GM19372 (cell line): ENCODE measurements around the gene B3GAT1.
"Not testable (repeated sequence)": the region's sequence is repeated elsewhere in the genome, so short reads cannot be mapped to it uniquely, and the experiment has no call there.

ENCODE experiments used
- ATAC-seq: cut with Tn5 transposase; IDR thresholded peaks from one replicate; pipeline ENCODE4 v1.9.1; 2021; ENCODE audit warnings: mild to moderate bottlenecking, low read depth, moderate library complexity; ENCODE audit not compliant: unreplicated experiment

Gene B3GAT1

DNA sequence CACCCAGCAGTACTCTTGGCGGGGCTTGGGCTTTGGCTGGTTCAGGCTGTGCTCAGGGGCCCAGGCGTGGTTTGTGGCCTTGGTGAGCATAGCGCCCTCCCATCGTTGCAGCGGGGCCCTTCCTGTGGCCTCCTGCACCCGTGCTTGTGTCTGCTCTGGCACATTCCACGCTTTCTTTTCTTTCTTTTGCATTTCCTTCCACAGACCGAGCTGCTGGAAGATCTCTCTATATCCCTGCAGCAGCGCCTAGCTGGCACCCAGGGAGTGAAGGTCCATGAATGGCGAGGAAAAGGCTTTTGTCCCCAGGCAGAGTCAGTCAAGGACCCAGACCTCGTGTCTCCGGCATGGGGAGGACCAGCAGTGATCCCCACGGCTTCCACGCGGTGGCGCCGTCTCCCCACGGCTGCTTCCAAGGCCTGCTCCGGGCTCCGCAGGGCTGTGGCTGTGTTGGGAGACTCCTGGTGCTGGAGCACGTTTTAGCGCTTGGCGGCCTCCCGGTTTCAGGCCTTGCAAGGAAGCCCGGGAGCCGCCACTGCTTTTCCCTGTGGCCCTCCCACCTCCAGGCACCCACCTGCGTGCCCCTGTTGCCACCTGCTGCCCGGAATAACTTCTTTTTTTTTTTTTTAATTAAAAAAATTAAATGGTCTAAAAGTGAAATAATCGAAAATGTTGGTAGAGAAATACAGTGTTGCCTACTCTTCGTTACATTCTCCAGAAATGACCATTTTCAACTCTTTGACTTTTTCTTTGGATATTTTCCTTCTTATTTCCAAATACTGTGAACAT, 51.8 kb downstream of the B3GAT1 start:
- peak; percentile 92 for ATAC-seq

DNA sequence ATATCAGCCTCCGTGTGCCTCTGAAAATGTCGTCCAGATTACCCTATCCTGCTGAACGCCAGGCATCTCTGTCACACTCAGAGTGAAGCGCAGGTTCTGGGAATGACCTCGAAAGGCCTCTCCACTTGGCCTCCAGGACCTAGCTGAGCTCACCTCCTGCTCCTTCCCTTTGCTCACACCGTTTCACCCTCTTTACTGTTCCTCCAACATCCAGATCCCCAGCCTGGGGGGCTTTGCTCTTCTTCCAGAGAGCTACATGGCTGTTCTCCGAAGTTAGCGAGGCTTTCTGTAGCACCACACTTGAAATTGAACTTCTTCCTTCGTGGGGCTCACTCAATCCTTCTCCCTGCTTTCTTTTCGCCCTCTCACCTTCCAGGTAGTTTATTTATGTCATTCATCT, 52.4 kb downstream of the B3GAT1 start:
- no peak for ATAC-seq

DNA sequence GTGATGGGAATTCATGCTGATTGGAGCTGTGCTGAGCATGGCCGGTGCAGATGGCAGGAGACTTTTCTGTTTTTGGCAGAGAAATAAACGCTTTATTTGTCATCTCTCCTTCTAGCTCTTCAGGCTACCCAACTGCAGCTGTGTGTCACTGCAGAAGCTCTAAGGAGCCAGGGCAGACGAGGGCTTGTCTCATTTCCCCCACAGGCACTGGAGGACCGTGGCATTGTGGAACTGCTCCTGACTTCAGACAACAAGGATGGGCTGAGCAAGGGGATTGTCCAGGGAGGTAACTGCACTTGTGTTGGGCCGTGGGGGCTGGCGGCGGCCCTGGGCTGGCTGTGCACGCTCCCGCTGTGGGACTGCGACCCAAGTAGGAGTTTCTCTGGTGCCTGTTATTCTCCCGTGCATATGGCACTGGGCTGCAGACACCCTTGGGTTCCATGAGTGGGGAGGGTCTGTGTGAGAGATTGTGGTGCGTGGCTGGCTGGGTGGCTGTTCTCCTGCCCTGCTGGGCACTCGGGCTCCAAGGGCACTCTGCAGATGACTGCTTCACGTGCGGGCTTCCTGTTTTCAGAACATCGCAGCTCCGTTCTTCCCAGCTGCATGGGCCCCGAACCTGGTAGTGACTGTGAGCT, 53.1 kb downstream of the B3GAT1 start:
- no peak for ATAC-seq

DNA sequence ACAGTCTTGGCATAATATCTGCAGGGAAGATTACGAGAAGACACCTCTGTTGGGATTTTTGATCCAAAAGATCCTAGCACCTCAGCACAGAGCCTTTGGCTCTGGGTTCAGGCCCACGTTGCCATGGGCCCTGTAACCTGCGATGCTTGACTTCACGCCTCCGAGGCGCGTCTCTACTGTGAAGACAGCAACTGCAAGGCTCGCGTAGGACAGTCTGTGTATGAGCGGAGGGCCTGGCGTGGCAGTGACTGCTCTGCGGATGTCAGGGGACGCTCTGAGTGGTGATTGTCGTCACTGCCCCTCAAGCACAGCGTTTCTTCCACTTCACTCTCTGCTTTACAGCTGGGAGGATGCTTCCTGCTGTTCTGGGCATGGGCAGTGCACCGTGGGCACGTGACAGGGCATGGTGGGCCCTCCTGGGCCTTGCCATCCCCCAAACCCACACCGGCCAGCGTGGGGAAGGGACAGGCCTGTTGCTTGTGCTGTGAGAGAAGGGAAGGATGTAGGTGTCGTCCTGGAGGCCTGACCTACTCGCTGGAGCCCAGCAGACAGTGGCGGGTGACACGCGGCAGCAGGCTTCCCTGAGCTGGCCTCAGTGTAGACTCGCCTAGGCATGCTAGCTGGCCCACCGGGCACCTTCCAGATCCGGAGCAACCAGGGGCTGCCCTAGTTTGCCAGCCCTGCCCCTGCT, 53.7 kb downstream of the B3GAT1 start:
- no peak for ATAC-seq

DNA sequence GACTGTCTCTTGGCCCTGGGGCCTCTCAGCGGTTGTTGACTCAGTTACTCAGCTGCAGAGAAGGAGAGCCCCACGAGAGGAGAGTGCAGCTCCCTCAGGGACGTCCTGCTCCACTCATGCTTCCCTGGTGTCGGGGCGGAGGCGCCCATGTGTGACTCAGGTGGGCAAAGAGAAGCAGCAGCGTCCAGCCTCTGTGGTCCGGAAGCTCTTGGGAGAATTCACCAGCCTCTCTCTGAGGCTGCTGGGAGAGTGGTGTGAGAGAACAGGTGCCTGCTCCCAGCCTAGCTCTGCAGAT, 54.5 kb downstream of the B3GAT1 start:
- no peak for ATAC-seq

DNA sequence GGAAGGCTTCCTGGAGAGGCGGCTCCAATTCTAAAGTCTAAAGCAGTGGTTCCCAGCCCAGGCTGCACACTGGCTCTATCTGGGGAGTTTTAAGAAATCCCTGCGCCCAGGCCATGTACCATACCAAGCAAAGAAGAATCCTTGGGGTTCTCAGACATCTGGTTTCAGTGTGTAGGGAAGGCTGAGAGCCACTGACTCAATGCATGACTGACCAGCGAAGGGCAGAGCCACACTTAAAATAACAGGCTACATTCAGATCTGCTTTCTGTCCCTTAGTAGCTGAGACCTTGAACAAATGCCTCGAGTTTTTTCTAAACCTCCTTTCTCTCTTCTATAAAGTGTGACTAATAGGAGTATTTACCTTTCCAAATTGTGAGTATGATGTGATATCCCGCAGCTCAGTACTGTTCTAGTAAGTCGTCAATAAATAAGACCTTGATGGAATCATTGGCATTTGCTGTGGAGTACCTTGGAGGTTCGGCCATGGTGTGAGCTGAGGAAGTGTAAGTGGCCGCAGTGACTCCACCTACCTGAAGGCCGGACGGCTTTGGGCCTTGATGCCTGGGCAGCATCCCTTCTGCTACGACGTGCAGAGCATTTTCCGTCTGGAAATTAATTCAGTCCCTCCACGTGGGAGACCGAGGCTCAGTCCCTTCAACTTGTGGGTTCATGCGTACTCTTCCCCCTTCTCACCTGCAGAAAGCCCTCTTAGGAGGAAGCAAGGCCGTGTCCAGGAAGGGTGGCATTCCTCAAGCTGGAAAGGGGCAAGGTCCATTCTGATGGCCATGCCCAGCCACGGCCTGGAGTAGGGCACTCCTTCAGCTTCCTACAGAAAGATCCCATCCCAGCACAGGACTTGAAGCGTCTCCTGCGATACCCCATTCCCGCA, 55.1 kb downstream of the B3GAT1 start:
- ATAC-seq, result no peak

DNA sequence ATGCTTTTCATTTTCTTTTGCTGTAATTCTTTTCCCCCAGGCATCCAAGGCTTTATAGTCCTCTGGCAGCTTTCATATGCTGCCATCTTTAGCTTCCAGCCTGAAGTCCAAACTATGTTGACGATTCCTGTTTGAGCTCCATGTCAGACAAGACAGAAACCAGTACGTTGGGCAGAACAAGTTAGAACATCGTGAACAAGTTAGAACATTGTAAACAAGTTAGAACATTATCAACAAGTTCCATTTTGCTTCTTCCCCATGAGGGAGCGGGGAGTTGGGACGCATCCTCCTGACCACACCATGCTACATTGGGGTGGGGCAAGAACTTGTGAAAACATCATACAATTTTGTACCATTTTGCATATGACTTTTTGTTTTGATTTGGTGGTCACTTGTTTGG, 56.4 kb downstream of the B3GAT1 start:
- ATAC-seq, result no peak

DNA sequence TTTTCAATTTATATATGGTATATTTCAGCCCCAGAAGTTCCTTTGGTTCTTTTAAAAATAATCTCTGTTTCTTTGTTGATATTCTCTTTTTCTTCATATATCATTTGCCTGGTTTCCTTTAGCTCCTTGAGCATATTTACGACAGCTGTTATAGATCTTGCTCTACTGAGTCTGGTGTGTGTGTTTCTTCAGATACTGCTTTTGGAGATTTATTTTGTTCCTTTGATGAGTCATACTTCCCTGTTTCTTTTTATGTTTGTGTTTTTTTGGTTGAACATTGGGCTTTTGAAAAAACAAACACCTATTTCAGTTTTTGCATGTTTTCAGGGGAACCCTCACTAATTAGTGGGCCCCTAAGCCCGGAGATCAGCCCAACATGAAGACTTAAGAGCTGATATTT, 56.9 kb downstream of the B3GAT1 start:
- ATAC-seq, result no peak

DNA sequence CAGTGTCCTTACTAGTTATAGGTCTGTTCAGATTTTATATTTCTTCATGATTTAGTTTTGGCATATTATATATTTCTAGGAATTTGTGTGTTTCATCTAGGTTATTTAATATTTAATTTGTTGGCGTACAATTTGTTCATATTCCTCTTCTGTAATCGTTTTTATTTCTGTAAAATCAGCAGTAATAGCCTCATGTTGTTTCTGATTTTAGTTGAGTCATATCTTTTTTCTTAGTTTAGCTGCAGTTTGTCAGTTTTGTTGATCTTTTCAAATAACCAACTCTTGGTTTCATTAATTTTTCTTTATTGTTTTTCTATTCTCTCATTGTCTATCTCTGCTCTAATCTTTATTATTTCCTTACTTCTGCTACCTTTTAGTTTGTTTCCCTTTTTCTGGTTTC, 59.9 kb downstream of the B3GAT1 start:
- no peak for ATAC-seq

DNA sequence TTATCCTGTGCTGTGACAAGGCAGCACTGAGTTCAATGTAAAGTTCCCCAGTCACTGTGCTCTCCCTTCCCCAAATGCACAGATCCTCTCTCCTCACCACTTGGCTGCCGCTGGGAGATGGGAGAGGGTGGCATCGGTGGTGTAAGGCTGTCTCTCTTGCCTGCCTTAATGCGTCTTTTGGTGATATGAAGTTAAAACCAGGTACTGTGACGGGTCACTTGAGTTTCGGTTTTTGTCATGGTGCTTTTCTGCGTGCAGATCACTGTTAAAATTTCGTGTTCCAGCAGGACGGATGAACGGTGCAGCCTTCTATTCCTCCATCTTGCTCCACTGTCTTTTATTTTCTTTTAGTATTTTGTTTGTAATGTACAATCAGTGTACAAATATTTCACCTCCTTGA, 61.7 kb downstream of the B3GAT1 start:
- peak; percentile 67 for ATAC-seq

DNA sequence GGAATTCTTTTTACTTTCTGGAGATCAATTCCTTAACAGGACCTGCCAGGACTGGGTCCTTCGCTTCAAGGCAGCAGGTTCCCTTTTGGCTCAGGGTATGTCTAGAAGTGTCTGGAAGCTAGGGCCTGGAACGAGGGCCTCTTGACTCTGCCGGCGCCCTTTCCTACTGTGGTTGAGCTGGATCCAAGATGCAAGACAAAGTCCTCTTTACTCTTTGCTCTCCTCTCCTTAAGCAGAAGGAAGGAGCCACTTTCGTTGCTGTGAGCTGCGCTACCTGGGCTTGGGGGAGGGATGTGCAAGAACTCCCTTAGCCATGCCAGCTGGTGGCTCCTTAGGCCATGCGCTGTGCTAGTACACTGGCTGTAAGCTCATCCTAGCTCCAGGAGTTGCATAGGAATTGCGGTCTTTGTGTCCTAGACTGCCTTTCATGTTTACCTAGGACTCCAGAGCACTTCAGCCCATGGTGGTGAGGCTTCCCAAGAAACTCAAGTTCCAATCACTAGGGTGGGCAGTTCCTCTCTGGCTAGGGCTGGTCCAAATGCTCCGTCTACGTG, 62.2 kb downstream of the B3GAT1 start:
- ATAC-seq, result no peak

DNA sequence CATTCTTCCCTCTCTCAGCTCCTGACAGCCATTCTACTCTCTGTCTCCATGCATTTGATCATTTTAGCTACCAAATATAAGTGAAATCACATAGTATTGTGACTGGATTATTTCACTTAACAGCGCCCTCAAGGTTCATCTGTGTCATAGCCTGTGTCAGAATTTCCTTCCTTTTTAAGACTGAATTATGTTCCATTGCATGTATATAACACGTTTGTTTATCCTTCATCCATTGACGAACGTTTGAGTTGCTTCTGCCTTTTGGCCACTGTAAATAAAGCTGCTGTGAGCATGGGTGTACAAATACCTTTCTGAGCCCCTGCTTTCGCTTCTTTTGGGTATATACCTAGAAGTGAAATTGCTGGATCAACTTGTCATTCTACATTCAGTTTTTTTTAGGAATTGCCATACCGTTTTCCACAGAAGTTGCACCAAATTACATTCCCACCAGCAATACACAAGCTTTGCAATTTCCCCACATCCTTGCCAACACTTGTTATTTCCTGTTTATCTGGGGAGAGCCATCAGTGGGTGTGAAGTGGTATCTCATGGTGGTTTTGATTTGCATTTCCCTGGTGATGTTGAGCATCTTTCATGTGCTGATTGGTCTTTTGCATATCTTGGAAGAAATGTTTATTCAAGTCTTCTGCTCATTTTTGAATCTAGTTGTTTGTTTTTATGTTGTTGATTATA, 62.8 kb downstream of the B3GAT1 start:
- peak; percentile 48 for ATAC-seq

DNA sequence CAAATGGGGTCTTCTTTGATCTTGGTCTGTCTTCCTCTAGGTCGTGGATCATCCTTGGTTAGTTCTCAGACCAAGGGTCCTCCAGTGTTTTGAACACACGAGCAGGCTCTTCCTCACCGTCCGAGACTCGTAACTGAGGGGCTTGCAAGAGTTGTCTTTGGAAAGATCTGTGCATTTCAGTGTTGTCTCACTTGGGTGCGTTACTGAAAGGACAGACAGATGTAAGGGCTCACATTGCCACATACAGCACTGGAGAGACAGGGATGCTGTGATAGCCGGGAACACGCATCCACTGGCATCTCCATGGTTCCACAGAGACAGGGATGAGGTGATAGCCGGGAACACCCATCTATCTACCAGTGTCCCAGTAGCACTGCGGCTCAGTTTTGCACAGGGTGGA, 64.6 kb downstream of the B3GAT1 start:
- no peak for ATAC-seq

DNA sequence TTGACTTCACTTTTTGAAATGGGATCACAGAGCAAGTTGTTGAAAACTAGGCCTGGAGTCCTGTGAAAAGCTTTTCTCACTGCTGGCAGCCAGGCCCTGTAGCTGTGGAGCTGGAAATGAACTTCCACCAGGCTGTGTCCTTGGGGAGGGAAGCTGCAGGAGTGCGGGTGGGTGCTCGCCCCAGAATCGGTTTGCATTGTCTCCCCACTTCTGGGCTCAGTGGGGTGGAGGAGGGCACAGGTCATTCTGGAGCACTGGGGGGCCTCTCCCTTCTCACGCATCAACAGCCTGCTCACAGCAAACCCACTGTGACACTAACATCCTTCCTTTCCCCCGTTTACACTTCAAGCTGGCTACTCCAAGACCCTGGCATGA, 65.1 kb downstream of the B3GAT1 start:
- no peak for ATAC-seq

DNA sequence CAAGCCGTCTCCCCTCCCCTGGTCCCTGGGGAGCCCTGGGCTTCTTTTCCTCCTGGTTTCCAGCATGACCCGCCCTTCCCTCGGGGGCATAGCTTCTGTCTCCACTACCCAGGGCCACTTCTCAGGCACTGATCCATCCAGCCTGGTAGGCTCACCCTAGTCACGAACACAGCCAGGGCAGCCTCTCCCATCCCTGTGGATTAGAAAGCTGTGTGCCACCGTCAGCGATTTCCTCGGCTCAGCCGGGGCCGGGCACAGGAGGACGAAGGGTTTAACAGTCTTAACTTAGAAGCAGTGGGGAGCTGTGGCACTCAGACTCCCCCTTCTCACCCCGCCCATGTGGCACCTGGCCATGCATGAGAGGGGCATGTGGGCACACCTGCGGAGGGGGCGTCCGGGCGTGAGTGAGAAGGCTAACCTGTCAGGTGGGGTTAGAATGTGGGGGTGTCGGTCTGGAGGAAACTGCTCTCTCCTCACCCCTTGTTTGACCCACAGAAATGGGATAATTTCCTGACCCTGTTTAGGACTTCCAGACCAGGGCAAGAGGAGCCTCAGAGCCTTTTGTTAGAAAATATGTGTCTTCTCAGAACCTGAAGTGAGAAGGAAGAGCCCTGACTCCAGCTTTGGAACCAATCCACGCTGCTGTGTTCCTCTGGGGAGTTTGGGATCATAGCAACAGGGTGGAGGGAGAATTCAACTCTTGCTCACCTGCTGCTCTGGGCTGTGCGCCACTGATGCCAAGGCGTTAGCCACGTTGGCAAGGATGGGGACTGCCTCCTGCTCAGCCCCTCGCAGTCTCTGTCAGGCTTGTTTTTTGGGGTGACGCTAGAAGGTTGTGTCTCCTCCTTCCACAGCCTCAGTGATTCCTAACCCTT, 65.7 kb downstream of the B3GAT1 start:
- no peak for ATAC-seq

DNA sequence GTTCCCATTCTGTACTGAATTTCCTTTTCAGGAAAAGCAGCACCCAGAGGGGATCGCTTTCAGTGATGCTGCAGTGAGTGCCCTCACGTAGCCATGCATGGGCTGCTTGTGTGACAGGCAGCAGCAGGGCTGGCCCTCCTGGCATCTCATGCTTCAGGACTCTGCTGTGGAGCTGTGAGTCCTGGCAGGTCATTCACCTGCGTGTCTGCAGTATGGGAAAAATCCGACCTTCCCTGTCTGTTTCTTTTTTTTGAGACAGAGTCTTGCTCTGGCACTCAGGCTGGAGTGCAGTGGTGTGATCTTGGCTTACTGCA, 66.8 kb downstream of the B3GAT1 start:
- no peak for ATAC-seq

DNA sequence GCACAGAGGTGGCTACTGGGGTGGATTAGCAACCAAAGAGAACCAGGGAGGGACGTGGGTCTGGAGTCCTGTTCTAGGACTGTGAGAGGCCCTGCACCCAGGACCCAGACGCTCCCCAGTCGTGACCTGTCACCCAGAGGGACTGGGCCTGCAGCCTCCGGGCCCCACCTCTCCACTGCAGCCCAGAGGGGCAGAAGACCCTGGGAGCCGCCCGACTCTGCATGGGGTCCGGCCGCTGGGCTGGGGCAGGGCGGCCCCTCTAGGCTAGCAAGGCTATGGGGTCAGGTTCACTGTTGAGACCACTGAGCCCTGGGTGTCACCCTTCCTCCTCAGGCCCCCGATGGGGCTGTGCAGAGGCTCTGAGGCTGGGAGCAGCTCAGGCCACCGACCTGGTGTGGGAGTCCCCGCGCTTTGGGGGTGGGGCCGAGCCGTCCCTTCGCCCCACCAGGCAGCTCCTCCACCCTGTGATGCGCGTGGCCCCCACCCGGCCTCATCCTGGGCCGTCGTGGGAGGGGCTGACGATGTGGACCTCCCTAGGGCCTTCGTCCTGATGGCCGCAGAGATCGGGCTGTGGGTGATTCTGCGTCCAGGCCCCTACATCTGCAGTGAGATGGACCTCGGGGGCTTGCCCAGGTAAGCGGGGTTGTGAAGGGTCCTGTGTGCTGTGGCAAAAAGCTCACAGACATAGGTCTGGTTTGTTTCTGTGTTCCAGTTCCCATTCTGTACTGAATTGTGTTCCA, 67.4 kb downstream of the B3GAT1 start:
- ATAC-seq, result not testable (repeated sequence)

DNA sequence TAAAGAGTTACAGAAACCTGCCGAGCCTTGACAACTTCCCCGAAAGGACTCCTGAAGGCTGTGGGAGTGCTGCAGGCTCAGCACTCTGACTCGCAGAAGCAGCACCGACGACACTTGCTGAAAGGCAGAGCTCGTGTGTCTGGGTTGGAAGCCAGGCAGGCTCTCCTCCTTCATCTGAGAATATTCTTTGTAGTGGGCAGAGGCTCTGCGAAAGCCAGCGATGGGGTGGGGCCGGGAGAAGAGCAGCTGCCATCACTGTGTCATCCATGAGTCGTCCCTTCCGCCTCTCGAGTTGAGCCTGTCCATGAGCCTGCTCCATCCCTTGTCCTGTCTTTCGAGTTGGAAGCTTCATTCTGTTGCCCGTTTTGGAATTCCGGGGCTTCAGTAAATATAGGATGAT, 68.4 kb downstream of the B3GAT1 start:
- no peak for ATAC-seq
